ENCODE results near the gene OR52I1.

- TF ChIP-seq EZH2phosphoT487 (IDR thresholded peaks at IDR 0.05; ENCODE audit: insufficient read depth, low read depth) (no peak), EZH2 (IDR thresholded peaks at IDR 0.05; ENCODE audit: insufficient read depth, poor library complexity, severe bottlenecking) (no peak)
Observed at GRCh38 chr11:4577761-4578160, 16.1 kb upstream of the OR52I1 start.

All from GM23248 (cell line).